HG03108 (cell line): ENCODE results near the gene NIPAL3.
"Not testable (repeated sequence)": the region's sequence is repeated elsewhere in the genome, so short reads cannot be mapped to it uniquely, and the experiment has no call there.

ENCODE experiments used
- ATAC-seq: cut with Tn5 transposase; IDR thresholded peaks from one replicate; pipeline ENCODE4 v1.9.1; 2021; ENCODE audit warnings: moderate library complexity; ENCODE audit not compliant: unreplicated experiment

NIPAL3 gene

DNA sequence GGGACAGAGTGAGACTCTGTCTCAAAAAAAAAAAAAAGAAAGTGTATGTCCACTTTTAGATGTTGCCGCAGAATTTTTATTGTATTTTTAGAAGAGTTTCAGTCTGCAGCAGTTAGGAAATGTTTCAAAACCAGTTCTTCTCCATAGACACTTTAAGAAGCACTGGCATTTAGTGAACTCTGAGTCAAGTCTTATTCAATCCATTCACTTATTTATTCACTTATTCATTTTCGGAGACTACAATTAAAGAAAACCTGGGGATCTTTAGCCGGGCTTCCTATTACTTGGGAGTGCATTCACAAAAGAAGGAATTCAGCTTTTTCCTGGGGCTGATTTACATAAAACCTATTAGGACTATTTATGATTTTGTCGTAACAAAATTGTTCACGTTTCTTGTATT lies 99.3 kb downstream of the NIPAL3 start:
- ATAC-seq, result no peak

DNA sequence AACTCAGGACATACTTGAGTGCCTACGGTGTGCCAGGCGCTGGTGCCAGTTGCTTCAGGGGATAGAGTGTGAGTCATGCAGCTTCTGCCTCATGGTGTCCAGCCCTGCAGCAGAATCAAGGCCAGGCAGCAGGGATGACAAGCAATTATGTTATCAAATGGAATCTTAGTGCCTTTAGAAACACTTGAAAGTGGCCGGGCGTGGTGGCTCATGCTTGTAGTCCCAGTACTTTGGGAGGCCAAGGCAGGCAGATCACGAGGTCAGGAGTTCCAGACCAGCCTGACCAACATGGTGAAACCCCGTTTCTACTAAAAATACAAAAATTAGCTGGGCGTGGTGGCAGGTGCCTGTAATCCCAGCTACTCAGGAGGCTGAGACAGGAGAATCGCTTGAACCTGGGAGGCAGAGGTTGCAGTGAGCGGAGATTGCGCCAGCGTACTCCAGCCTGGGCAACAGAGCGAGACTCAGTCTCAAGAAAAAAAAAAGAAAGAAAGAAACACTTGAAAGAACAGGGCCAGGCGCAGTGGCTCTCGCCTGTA lies 100.1 kb downstream of the NIPAL3 start:
- ATAC-seq, result not testable (repeated sequence)

DNA sequence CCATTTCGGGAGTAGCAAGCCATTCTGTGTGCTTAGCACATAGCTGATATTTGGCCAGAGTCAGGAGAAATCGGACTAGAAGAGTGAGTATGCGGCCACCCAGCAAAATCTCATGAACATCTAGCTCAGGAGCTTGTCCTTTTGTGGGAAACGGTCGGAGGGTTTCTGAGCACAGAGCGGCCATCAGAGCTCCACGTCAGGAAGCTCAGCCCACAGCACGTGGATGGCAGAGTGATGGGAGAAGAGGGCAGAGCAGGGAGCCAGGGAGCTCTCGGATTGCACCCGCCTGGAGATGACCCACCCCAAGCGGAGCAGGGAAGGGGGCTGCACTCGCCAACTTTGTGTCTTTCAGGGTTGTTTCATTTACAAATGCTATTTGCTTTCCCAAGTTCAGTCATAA lies 100.9 kb downstream of the NIPAL3 start:
- ATAC-seq, result no peak

DNA sequence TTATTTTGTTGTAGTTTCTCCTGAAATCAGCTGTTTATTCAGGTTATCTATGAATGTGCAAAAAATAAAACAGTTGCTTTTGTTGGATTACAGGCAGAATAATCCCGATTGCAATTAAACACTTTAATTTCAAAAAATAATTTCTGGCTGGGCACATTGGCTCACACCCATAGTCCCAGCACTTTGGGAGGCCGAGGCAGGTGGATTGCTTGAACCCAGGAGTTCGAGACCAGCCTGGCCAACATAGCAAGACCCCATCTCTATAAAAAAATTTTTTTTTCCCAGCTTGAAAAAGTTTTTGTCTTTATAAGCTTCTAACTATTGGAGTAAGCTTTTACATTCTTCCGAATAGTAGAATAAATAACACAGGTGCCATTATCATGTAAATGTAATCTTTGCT lies 102.3 kb downstream of the NIPAL3 start:
- no peak for ATAC-seq

DNA sequence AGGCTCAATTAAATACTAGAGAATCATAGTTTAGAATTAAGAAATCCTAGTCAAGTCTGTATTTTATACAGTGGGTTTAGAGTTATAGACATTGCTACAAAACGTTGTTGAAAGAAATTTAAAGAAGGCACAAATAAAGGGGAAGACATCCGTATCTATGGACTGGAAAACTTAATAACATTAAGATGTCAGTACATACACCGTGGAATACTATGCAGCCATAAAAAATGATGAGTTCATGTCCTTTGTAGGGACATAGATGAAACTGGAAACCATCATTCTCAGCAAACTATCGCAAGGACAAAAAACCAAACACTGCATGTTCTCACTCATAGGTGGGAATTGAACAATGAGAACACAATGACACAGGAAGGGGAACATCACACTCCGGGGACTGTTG lies 104.7 kb downstream of the NIPAL3 start:
- ATAC-seq, result not testable (repeated sequence)
